Myocyte (in vitro differentiated cells): ENCODE measurements around the gene LAMC1. TPM values are rescaled to one million over a fixed set of nuclear protein-coding genes. Genes with fewer than 3 reads are reported as not detected.

Experiments used
- DNase-seq: peaks from one replicate; pipeline ENCODE4 v3.0.0-alpha.2; 2012; ENCODE audit warnings: low read depth
- total RNA-seq: library from RNA; depleted of rRNA; stranded (reverse); fragments of >200 nt; gene quantifications from 2 replicates; pipeline ENCODE4 v1.2.3, GENCODE V29; 2014

LAMC1 gene
- total RNA-seq, 1 donor from 2014 or later: 303 TPM

DNA sequence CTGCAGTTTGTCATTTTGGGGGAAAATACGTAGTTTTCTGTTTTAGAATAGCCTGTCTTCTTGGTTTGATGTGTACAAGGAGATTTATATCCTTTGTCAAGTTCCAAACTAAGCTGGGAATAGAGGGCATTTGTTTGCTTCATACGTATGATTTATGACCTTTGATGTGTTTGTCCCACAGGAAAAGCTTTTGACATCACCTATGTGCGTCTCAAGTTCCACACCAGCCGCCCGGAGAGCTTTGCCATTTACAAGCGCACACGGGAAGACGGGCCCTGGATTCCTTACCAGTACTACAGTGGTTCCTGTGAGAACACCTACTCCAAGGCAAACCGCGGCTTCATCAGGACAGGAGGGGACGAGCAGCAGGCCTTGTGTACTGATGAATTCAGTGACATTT is 79.9 kb downstream of the LAMC1 start:
- no peak for DNase-seq

DNA sequence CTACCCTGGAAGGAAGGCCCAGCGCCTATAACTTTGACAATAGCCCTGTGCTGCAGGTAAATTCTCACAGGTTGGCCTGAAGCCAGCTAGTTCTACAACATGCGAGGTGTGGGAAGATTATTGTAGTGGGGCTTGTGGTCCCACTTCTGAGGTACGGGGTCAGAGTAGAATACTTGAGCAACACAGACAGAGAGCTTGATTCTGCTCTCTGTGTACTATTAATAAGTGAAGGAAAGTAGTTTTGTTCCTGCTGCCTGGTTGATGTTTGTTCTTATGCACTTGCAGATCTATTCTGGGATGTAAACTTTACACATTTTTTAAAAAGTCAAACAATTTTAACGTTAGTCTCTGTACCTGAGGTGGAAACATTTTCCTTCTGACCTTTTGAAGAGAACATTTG is 80.4 kb downstream of the LAMC1 start:
- DNase-seq: no peak

DNA sequence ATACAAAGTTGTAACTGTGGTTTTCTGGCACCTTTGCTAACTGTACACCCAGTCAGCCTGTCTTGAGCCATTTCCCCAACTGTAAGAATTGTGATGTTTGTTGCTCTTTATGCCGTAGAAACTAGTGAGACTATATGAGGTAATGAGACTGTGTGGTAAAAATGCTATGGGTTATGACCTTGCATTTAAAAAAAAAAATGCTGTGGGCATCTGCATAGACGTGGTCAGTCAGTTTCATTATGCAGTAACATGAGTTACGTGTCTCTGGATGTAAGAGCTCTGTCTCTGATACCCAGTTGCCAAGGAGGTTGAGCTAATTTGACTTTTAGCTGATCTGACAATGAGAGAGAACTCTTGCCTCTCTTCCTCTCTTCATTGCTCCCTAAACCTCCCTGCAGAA is 82.2 kb downstream of the LAMC1 start:
- peak; percentile 41 for DNase-seq

DNA sequence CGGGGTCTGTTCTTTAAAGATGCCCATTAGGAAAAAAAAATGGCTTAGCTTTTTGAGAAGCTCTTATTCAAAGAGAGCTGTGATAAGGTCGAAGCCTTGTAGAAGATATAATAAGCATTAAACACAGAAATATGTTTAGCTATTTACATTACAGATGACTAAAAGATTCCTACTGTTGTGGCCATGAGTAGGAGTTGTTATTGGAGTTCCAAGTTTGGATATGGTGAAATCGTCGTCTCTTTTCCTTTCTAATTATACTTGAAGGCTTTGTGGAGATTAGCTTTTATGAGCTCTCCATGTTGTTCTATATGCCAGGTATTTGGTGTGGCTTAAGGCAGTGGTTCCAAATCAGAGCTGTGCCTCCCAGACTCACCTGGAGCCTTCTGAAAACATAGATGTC is 82.9 kb downstream of the LAMC1 start:
- no peak for DNase-seq

DNA sequence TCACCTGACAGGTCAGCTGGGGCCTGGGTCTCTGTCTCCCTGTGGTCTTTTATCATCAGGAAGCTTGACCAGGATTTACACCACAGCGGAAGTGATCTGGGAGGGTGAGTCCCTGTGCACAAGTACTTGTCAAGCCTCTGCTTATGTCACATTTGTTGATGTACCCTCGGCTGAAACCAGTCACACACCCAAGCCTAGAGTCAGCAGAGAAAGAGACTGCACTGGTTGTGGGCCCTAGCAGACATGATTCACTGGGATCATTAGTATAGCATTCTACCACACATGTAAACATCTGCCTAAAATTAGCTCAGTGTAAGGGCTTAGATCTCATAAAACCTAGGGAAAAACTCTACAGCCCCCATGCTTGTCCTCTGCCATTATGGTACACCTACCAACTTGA is 83.5 kb downstream of the LAMC1 start:
- no peak for DNase-seq

DNA sequence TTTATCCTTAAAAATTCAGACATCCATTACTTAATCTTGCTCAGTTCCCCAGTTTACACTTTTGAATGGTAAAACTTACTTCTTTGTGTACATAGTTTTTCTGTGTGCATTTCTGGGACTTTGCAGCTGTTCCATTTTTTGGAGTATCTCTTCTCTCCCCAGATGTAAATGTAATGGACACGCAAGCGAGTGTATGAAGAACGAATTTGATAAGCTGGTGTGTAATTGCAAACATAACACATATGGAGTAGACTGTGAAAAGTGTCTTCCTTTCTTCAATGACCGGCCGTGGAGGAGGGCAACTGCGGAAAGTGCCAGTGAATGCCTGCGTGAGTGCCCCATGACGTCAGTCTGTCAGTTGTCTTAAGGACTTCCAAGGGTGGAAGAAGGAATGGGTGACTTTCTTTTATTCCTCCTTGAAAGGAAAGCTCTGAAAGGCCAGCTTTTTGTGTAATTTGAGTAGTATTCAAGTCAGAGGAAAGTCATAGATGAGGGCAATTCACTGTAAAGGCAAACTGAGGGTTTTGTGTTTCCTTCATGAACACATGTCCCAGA is 87.2 kb downstream of the LAMC1 start:
- DNase-seq: no peak

DNA sequence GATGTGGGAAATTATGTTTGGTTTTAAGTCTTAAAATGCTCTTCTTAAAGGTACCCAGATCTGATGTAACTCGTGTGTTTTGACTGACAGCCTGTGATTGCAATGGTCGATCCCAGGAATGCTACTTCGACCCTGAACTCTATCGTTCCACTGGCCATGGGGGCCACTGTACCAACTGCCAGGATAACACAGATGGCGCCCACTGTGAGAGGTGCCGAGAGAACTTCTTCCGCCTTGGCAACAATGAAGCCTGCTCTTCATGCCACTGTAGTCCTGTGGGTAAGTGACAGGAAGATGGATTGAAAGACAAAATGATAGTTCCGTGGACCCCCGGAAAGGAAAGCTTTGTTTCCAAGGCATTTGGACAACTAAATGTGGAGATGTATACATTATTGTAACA is 91.2 kb downstream of the LAMC1 start:
- DNase-seq: no peak

DNA sequence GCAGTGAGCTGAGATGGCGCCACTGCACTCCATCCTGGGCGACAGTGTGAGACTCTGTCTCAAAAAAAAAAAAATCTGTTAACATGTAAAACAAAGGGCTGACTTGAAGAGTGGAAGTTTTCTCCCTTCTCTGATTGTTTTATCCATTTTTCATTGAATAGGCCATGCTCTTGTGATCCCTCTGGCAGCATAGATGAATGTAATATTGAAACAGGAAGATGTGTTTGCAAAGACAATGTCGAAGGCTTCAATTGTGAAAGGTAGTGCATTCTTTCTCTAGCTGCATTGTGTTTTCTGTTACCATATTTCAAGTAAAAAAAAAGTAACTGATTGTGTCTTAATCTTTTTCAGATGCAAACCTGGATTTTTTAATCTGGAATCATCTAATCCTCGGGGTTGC is 93.2 kb downstream of the LAMC1 start:
- no peak for DNase-seq

DNA sequence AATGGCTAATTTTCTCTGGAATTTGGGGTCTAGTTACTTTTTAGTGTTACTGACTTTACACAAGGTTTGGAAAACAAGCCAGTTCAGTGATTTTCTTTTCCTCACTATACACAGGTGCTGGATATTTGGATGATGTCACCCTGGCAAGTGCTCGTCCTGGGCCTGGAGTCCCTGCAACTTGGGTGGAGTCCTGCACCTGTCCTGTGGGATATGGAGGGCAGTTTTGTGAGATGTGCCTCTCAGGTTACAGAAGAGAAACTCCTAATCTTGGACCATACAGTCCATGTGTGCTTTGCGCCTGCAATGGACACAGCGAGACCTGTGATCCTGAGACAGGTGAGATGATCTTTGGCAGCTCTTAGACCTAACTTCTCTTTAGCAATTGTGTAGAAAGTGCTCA is 98.4 kb downstream of the LAMC1 start:
- DNase-seq: peak; percentile 63

DNA sequence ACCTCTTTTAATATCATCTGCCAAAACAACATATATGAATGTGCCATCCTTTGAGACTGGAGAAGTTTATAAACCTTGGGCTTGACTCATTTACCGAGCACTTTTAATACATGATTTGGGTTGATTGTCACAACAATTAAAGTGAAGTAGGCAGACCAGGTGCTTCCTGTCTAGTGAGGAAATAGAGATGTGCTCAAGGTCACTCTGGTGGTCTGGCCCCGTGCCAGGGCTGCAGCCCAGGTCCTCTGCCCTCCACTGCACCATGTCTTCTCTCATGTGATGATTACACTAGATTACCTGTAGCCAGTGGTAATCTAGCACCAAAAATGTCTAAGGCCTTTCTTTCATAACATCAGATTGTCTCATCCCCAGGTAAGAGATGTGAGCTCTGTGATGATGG is 101.0 kb downstream of the LAMC1 start:
- DNase-seq: no peak

DNA sequence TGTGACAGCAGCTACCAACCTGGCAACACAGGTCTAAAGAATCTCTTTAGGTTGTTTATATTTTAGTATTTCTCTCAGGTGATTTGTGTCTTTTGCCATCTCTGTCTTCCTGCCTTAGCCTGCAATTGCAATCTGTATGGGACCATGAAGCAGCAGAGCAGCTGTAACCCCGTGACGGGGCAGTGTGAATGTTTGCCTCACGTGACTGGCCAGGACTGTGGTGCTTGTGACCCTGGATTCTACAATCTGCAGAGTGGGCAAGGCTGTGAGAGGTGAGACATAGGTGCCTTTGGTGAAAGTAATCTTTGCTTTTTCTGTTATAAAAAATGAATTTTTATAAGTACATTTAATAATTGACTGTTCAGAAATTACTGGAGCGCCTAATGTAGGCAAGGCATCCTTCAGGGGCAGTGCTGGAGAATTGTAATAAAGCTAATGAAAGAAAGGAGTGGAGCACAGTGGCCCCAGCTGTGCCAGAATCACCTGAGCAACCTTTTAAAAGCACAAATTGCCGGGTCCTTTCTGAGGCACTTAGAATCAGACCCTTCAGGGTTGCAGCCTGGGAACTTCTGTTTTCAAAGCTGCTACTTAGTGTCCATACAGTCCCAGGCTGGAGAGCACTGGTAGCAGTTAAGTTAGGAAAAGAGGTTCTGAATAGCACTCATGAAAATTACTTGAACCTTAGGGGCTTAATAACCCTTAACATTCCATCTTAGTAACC is 102.2 kb downstream of the LAMC1 start:
- no peak for DNase-seq

DNA sequence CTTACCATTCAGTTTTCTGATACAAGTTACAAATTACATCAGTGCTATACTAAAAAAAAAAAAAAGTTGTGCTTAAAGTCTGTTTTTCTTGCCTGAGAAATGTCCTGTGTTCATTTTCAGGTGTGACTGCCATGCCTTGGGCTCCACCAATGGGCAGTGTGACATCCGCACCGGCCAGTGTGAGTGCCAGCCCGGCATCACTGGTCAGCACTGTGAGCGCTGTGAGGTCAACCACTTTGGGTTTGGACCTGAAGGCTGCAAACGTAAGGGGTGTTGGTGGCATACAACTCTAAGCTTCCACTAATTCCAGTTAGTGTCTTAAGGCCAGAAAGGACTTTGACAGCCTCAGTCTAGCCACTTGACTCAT is 102.8 kb downstream of the LAMC1 start:
- no peak for DNase-seq

DNA sequence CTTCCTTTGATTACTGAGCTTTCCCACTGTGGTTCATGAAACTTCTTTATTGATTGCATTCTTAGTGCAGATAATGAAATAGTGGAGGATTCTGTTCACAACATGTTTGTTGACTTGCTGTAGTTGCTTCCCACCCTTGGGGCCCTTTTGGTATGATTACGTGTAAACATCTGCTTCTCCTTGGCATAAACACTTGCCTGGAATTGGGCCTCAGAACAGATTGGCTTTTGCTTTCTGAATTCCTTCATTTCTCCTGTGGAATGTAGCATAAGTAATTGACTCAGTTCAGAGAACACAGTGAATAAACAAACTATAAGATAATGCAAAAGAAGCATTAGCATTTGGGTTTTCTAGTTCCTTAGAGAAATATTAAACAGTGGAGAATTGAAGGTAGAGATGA is 103.3 kb downstream of the LAMC1 start:
- DNase-seq: no peak

DNA sequence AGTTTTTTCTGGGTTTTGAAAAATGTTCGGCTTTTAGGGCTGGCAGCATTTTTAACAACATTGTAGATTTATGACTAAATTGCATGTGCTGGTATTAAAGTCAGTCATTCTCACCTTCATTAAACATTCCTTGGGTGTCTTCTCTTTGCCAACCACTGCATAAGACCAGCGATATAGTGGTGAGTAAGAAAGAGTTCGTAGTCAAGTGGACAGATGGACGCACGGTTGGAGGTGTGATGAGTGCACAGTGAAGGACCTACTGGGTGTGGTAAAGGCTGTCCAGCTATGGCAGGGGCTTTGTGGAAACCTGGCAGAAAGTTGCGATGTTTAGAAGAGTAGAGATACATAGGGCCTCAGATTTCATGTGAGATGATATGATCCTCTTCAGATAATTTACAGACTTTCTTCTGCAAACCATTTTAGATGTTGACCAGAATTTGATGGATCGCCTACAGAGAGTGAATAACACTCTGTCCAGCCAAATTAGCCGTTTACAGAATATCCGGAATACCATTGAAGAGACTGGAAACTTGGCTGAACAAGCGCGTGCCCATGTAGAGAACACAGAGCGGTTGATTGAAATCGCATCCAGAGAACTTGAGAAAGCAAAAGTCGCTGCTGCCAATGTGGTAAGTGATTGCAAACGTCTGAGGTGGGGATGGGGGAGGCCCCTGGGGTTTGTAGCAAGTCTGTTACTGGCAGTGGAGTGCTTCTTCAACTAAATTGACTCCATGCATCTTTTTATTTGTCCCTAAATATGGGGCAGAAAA is 106.9 kb downstream of the LAMC1 start:
- DNase-seq: no peak

DNA sequence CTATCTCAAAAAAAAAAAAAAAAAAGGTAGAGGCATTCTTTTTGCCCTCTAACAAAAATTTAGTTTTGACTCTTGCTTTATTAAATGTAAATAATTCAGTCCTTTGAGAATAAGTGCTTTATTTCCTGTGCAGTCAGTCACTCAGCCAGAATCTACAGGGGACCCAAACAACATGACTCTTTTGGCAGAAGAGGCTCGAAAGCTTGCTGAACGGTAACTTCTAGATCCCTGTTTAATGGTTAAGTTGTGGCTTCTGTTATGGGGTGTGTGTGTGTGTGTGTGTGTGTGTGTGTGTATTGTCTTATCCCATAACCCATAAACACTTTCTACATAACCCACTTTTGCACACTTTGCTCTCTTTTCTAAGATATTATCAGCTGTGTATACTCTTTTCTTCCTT is 107.9 kb downstream of the LAMC1 start:
- no peak for DNase-seq

DNA sequence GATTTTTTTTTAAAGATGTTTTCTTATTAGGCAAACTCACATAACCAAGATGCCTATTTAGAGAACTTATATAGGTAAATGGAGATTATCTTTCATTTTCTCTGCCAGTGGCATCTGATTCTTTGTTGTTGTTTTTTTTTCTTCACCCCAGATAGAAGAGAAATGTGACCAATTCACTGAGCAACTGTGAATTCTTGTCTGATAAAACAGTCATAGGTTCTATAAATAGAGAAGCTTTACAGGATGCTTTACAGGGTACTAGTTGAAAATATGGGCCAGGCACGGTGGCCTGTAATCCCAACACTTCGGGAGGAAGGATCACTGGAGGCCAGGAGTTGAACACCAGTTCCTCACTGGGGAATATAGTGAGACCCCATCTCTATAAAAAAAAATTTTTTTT is 112.1 kb downstream of the LAMC1 start:
- peak; percentile 26 for DNase-seq

DNA sequence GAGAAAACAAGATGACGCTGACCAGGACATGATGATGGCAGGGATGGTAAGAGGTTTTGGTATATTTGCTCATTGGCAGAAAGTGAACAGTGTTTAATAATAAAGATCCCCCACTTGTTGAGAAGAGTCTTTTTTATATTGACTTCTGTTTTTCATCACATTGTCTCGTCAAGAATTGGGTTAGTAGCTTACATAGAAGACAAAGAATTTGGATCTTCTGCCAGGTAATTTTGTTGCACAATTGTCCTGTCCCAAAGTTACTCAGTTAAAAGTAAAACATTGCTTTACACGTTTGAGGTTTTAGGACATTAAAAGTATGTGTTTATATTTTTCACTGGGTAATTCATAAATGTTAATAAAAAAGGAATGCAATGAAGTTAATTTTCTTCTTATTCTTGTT is 114.6 kb downstream of the LAMC1 start:
- DNase-seq: no peak

DNA sequence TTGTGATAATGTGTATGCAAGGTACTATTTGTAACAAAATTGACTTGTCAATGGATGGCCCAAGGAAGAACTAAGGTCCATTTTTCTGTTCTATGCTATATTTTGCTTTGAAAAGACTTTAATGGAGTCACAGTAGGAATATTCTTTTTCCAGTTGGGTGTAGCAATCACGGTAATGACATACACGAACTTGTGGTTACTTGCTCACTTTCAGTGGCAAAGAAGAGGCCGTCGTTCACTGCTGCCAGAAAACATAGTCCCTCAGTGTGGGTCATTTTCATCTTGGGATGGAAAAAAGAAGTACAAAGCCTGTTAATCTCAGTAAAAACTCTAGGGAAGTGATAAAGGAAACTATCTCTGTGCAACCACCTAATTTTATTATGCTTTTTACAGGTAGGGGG is 115.1 kb downstream of the LAMC1 start:
- DNase-seq: peak; percentile 22

DNA sequence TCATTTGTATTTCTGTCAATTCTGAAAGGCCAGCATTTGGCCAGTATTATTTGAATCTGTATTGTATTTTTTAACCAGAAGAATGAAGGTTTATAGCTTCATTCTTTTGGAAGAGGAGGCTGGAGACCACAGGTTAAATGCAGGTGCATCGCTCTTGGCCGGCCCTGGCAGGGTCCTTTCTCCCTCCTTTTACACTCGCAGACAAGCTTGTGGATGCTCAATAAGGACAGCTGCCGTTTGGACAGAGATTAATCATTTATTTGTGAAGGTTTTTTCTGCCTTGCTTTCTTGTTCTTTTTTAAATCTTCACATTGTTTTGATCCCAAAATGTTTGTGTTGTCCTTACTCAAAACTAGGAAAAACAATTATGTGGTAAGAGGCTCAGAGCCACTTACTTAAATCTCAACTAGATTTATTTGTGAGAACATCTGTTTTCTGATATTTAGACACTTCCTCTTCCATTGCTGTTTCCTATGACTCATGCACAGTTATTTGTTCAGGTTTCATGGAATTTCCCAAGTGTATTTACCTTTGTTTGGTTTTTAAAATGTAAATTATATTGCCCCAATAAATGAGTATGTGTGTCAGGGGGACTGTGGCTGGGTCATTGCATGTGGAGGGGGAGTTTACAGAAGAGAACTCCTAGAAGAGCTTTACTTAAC is 116.2 kb downstream of the LAMC1 start:
- peak; percentile 47 for DNase-seq

DNA sequence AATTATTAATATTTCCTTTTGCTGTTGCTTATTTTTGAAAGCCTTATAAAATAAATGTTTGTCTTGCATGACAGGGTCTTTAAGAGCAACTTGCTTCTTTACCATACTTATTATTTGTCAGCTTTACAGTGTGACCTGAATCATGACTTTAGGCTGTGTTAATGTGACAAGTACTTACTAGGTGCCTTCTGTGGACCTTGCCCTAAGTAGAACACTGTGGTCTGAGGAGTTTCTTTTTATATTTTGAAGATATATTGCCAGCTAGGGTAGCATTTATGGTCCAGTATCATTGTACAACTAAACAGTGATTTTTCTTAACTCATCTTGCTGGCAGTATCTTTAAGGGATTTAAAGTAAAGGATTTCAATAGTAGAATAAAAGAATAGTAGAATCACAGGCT is 117.4 kb downstream of the LAMC1 start:
- no peak for DNase-seq

DNA sequence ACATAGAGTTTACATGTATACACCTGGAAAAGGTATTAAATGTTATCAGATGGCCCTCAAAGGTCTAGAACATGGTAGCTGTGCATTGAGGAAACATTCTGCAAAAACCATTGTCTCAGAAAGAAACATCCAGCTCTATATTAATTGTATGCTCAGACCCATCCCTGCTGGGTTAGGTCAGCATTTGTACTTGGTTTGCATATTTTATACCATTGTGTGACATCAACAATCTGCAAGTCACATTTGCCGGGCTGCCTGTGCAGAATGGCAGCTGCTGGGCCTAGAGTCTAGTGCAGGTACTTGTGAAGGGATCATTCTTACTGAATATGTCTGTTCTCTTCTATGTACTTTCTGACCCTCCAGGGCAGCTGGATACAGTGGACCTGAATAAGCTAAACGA is 119.0 kb downstream of the LAMC1 start:
- no peak for DNase-seq

DNA sequence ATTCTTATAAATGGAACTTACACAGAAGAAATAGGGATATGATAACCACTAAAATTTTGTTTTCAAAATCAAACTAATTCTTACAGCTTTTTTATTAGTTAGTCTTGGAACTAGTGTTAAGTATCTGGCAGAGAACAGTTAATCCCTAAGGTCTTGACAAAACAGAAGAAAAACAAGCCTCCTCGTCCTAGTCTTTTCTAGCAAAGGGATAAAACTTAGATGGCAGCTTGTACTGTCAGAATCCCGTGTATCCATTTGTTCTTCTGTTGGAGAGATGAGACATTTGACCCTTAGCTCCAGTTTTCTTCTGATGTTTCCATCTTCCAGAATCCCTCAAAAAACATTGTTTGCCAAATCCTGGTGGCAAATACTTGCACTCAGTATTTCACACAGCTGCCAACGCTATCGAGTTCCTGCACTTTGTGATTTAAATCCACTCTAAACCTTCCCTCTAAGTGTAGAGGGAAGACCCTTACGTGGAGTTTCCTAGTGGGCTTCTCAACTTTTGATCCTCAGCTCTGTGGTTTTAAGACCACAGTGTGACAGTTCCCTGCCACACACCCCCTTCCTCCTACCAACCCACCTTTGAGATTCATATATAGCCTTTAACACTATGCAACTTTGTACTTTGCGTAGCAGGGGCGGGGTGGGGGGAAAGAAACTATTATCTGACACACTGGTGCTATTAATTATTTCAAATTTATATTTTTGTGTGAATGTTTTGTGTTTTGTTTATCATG is 120.5 kb downstream of the LAMC1 start:
- no peak for DNase-seq
